ENCODE measurements around the gene SDK2.
"Not testable (repeated sequence)": the region's sequence is repeated elsewhere in the genome, so short reads cannot be mapped to it uniquely, and the experiment has no call there.

Gene SDK2

GRCh38 chr17:73318427-73318813, 325.8 kb downstream of the SDK2 start:
- no peak for DNase-seq (ENCODE audit: low read depth)

GRCh38 chr17:73317513-73318426, 326.5 kb downstream of the SDK2 start:
- DNase-seq (ENCODE audit: low read depth), result no peak

GRCh38 chr17:73316919-73317505, 327.2 kb downstream of the SDK2 start:
- DNase-seq (ENCODE audit: low read depth), result no peak

GRCh38 chr17:73315471-73315870, 328.8 kb downstream of the SDK2 start:
- DNase-seq (ENCODE audit: low read depth), result no peak

- no peak for DNase-seq (ENCODE audit: low read depth)
Observed at GRCh38 chr17:73313526-73314127, 330.6 kb downstream of the SDK2 start.

GRCh38 chr17:73312887-73313286, 331.4 kb downstream of the SDK2 start:
- DNase-seq (ENCODE audit: low read depth), result not testable (repeated sequence)

- peak; percentile 63 for DNase-seq (ENCODE audit: low read depth)
Observed at GRCh38 chr17:73311781-73312641, 332.2 kb downstream of the SDK2 start, which contains the start of gene CDC42EP4. CDC42EP4 (minus strand) TSS chr17:73312001; CDS start chr17:73286500, 25,501 bp downstream.

GRCh38 chr17:73311428-73311780, 332.8 kb downstream of the SDK2 start:
- DNase-seq (ENCODE audit: low read depth), result no peak

GRCh38 chr17:73309727-73310596, 334.3 kb downstream of the SDK2 start:
- DNase-seq (ENCODE audit: low read depth), result no peak

GRCh38 chr17:73308959-73309358, 335.3 kb downstream of the SDK2 start:
- DNase-seq (ENCODE audit: low read depth), result not testable (repeated sequence)

- DNase-seq (ENCODE audit: low read depth), result no peak
Observed at GRCh38 chr17:73308017-73308823, 336.0 kb downstream of the SDK2 start.

GRCh38 chr17:73307130-73307529, 337.1 kb downstream of the SDK2 start:
- no peak for DNase-seq (ENCODE audit: low read depth)

GRCh38 chr17:73305845-73306836, 338.1 kb downstream of the SDK2 start:
- DNase-seq (ENCODE audit: low read depth), result no peak

GRCh38 chr17:73304971-73305812, 339.1 kb downstream of the SDK2 start:
- peak; percentile 80 for DNase-seq (ENCODE audit: low read depth)

- DNase-seq (ENCODE audit: low read depth), result no peak
Observed at GRCh38 chr17:73304438-73304837, 339.8 kb downstream of the SDK2 start.

- DNase-seq (ENCODE audit: low read depth), result no peak
Observed at GRCh38 chr17:73302189-73302588, 342.1 kb downstream of the SDK2 start.

- no peak for DNase-seq (ENCODE audit: low read depth)
Observed at GRCh38 chr17:73301369-73301768, 342.9 kb downstream of the SDK2 start.

GRCh38 chr17:73300392-73300791, 343.9 kb downstream of the SDK2 start:
- no peak for DNase-seq (ENCODE audit: low read depth)
